GM12878 (cell line): Measurements from ENCODE around the gene WRAP73. TPM values are rescaled to one million over a fixed set of nuclear protein-coding genes. Genes with fewer than 3 reads are reported as not detected.

ENCODE experiments used
- ATAC-seq: fragments of 200-7000 bp; cut with Tn5 transposase; 3 replicates; pipeline ENCODE4 v1.9.1; 2020; ENCODE audit warnings: mild to moderate bottlenecking, moderate library complexity
- BruUV-seq: library from RNA; stranded (reverse); fragments of 400-500 nt; replicated peaks from 2 replicates; lab custom pipeline; 2021; lab: Mats Ljungman, UMichigan
- CTCF ChIA-PET: fragments of 300-600 bp; sonication (Branson Sonifier 250); formaldehyde crosslinking; extraction: SDS; loops from one replicate; lab custom pipeline; 2021; ENCODE audit warnings: inconsistent platforms; lab: Yijun Ruan, JAX
- POLR2A ChIA-PET: fragments of 350-600 bp; formaldehyde crosslinking; extraction: SDS; loops from one replicate; lab custom pipeline; 2021; ENCODE audit warnings: inconsistent platforms; lab: Charles Lee
- RAD21 ChIA-PET: fragments of 300-600 bp; sonication (Branson Sonifier 250); formaldehyde crosslinking; loops from one replicate; lab custom pipeline; 2023; ENCODE audit warnings: antibody characterized with exemption; ENCODE audit not compliant: unreplicated experiment; lab: Charles Lee
- SMC1A ChIA-PET: fragments of 300-600 bp; sonication (Branson Sonifier 250); formaldehyde crosslinking; loops from one replicate; lab custom pipeline; 2023; ENCODE audit not compliant: unreplicated experiment, uncharacterized antibody; lab: Charles Lee
- DNase-seq: peaks from one replicate; pipeline ENCODE4 v3.0.0-alpha.2; 2011; ENCODE audit warnings: low read depth, low spot score
- FAIRE-seq: peaks from 3 replicates; lab custom pipeline; 2011; peaks lifted over from hg19 to GRCh38; lab: Jason Lieb, UNC
- H2AFZ ChIP-seq: 2 replicates; pipeline ENCODE4 v1.6.0; 2011; ENCODE audit warnings: low read depth, low read length, control low read depth; ENCODE audit not compliant: control insufficient read depth
- H3K27ac ChIP-seq: 2 replicates; pipeline ENCODE4 v1.5.1; 2011; ENCODE audit warnings: control low read depth; ENCODE audit not compliant: control insufficient read depth, insufficient read depth
- H3K27me3 ChIP-seq, 2 experiments: replicated peaks in 1 of 2; 2 replicates each; pipeline versions ENCODE4 v1.6.0 to v1.6.1; 2011; ENCODE audit warnings: low read length in 1 of 2; ENCODE audit not compliant: control insufficient read depth in 2 of 2, insufficient read depth in 2 of 2
- H3K36me3 ChIP-seq, 2 experiments: 2 replicates each; pipeline ENCODE4 v1.5.1; 2011; ENCODE audit warnings: low read length in 1 of 2; ENCODE audit not compliant: control insufficient read depth in 2 of 2, insufficient read depth in 2 of 2
- H3K4me1 ChIP-seq: 2 replicates; pipeline ENCODE4 v1.6.1; 2011; ENCODE audit warnings: mild to moderate bottlenecking, low read length, moderate library complexity, mixed read lengths; ENCODE audit not compliant: control insufficient read depth, insufficient read depth
- H3K4me2 ChIP-seq: 2 replicates; pipeline ENCODE4 v1.6.0; 2011; ENCODE audit warnings: control low read depth; ENCODE audit not compliant: control insufficient read depth, insufficient read depth
- H3K4me3 ChIP-seq: fragments of 200-600 bp; sonication (generic); 2 replicates; pipeline ENCODE4 v1.5.1; 2016
- H3K79me2 ChIP-seq: 2 replicates; pipeline ENCODE4 v1.6.0; 2011; ENCODE audit warnings: low read length; ENCODE audit not compliant: control insufficient read depth, insufficient read depth
- H3K9ac ChIP-seq: 2 replicates; pipeline ENCODE4 v1.8.0; 2011; ENCODE audit warnings: low read length, control low read depth, mixed read lengths; ENCODE audit not compliant: control insufficient read depth, insufficient read depth
- H3K9me3 ChIP-seq: replicated peaks from 3 replicates; pipeline ENCODE4 v1.5.1; 2011; ENCODE audit warnings: mild to moderate bottlenecking, low read length; ENCODE audit not compliant: control insufficient read depth, insufficient read depth
- H4K20me1 ChIP-seq: 2 replicates; pipeline ENCODE4 v1.6.0; 2011; ENCODE audit not compliant: control insufficient read depth, insufficient read depth
- CBX5 ChIP-seq: sonication (generic); IDR thresholded peaks from 2 replicates; pipeline ENCODE4 v1.6.1; 2016; ENCODE audit warnings: low read depth, moderate library complexity, mild to moderate bottlenecking, inconsistent platforms
- CUX1 ChIP-seq: IDR thresholded peaks from 2 replicates; pipeline ENCODE4 v1.6.1; 2012; ENCODE audit warnings: improper control_type of control experiment, low read depth, low read length; ENCODE audit not compliant: insufficient replicate concordance
- EZH2 ChIP-seq: IDR thresholded peaks from 2 replicates; pipeline ENCODE4 v1.6.1; 2012; ENCODE audit warnings: low read depth, mild to moderate bottlenecking, control low read depth, inconsistent platforms, low read length, borderline replicate concordance; ENCODE audit not compliant: control insufficient read depth
- HDAC2 ChIP-seq: fragments of 200-600 bp; sonication (generic); IDR thresholded peaks from 2 replicates; pipeline ENCODE4 v1.6.1; 2017
- IKZF1 ChIP-seq: fragments of 450-650 bp; conservative IDR thresholded peaks from 2 replicates; pipeline ENCODE4 v1.6.1; 2017; ENCODE audit warnings: antibody characterized with exemption, mild to moderate bottlenecking
- IRF4 ChIP-seq: IDR thresholded peaks from 2 replicates; pipeline ENCODE4 v1.6.1; 2011; ENCODE audit warnings: low read depth, low read length
- NBN ChIP-seq: fragments of 450-650 bp; IDR thresholded peaks from 2 replicates; pipeline ENCODE4 v1.6.1; 2016
- RB1 ChIP-seq: fragments of 450-650 bp; formaldehyde crosslinking; IDR thresholded peaks from 2 replicates; pipeline ENCODE4 v1.6.1; 2017; ENCODE audit warnings: mild to moderate bottlenecking, borderline replicate concordance
- SIN3A ChIP-seq: IDR thresholded peaks from 2 replicates; pipeline ENCODE4 v1.6.1; 2012; ENCODE audit warnings: low read depth, low read length, improper control_type of control experiment
- SRF ChIP-seq, 2 experiments: IDR thresholded peaks; 2 replicates each; pipeline ENCODE4 v1.6.1; 2011; ENCODE audit warnings: low read depth in 2 of 2, low read length in 2 of 2, mild to moderate bottlenecking in 1 of 2, moderate library complexity in 1 of 2
- TCF3 ChIP-seq: IDR thresholded peaks from 2 replicates; pipeline ENCODE4 v1.6.1; 2012; ENCODE audit warnings: low read depth, mild to moderate bottlenecking, low read length, borderline replicate concordance; ENCODE audit not compliant: insufficient read depth
- WGBS: methylation state at CpG from one replicate; pipeline ENCODE4 v1.1.6; 2016; ENCODE audit warnings: low lambda C conversion rate; ENCODE audit not compliant: insufficient replicate concordance, insufficient coverage; ENCODE audit errors: missing lambda C conversion rate; 5-methylcytosine and 5-hydroxymethylcytosine counted together
- in situ Hi-C: fragments of 300-500 bp; cut with MboI; formaldehyde crosslinking; loops from 9 replicates; pipeline ENCODE4 v1.14.3; 2018; ENCODE audit warnings: mixed read lengths
- intact Hi-C: fragments of 100-400 bp; cut with micrococcal nuclease; formaldehyde crosslinking; loops from one replicate; pipeline ENCODE4 v1.14.2; 2022; ENCODE audit not compliant: unreplicated experiment
- polyA plus RNA-seq, 11 experiments: library from polyadenylated mRNA; depleted of rRNA in 4 of 11; unstranded in 6 of 11; stranded (reverse) in 5 of 11; fragments of >200 nt; fragmentation: Nextera tagmentation in 4 of 11; fragmentation: Illumina TruSeq in 1 of 11; extraction: Ambion mirVana in 4 of 11; extraction: Trizol in 1 of 11; gene quantifications; 1 replicate in 1 of 11; 2 replicates in 10 of 11; pipeline versions ENCODE4 v1.2.1 to v1.2.3, GENCODE V29; 2011 to 2016; ENCODE audit warnings: inconsistent platforms in 2 of 11, missing spikeins in 2 of 11, low read depth in 1 of 11
- total RNA-seq, 4 experiments: library from RNA; depleted of rRNA in 3 of 4; stranded (reverse); fragments of >200 nt in 3 of 4; fragmentation: Illumina TruSeq in 1 of 4; extraction: Trizol in 1 of 4; gene quantifications; 2 replicates each; pipeline versions ENCODE4 v1.2.1 to v1.2.3, GENCODE V29; 2013 to 2021
- TF ChIP-seq, protein P1 (sequence below): fragments of 450-650 bp; IDR thresholded peaks from 2 replicates; pipeline ENCODE4 v1.6.1; 2018; ENCODE audit warnings: borderline replicate concordance, mild to moderate bottlenecking; ENCODE audit not compliant: partially characterized antibody
- TF ChIP-seq, protein P2 (sequence below): fragments of 450-650 bp; IDR thresholded peaks from 2 replicates; pipeline ENCODE4 v1.6.1; 2018; ENCODE audit warnings: mild to moderate bottlenecking, low read depth, moderate library complexity; ENCODE audit not compliant: partially characterized antibody

WRAP73 gene
- total and polyA plus RNA-seq, 10 of the 15 experiments (the other 5 are each of a cell fraction or from before 2014, with no cell fraction given) = 3.2 to 65.8 (median 48.0) TPM

DNA sequence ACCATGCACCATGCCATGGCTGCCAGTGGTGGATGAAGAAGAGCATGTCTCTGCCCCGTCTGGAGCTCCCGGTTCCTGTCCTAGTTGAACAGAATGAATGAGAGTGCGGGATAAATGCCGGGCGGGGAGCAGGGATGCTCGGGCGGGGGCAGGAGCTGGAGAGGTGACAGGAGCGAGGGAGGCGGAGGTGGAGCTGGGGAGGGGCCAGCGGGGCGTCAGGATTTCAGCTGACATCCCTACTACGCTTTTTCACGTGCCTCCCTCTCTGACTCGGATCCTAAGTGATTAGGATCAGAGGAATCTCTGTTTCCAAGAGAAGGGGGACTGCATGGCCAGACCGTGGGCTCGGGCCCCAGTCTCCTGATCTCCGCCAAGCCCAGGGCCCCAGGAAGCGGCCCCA lies 49.7 kb upstream of the WRAP73 start:
- Histone ChIP-seq H3K79me2 (no peaks in the 10 kb centered on the region), H3K27me3 (no peaks in the 10 kb centered on the region), H3K9ac (no peak overlapping the region), H2AFZ (no peak overlapping the region), H3K36me3 (peaks cover 0 to 12% of the 10 kb centered on the region in 2 experiments; a peak in 3 of 4 replicates), H3K4me2 (no peak overlapping the region), H3K4me1 (no peaks in the 10 kb centered on the region), H3K4me3 (no peak overlapping the region), H3K9me3 (no peaks in the 10 kb centered on the region), H3K27ac (no peak overlapping the region), H4K20me1 (no peaks in the 10 kb centered on the region)
- 72% methylated on average over 6 of the region's 18 CpGs for WGBS
- no peak for FAIRE-seq
- DNase-seq = no peak
- in situ Hi-C loops (no loop called here), intact Hi-C loops (no loop called here)
- RAD21 ChIA-PET = no interaction called here
- no peak for ATAC-seq
- CTCF ChIA-PET = no interaction called here
- BruUV-seq = no TSS peak
- SMC1A ChIA-PET = no interaction called here
- TF ChIP-seq, protein P1, sequence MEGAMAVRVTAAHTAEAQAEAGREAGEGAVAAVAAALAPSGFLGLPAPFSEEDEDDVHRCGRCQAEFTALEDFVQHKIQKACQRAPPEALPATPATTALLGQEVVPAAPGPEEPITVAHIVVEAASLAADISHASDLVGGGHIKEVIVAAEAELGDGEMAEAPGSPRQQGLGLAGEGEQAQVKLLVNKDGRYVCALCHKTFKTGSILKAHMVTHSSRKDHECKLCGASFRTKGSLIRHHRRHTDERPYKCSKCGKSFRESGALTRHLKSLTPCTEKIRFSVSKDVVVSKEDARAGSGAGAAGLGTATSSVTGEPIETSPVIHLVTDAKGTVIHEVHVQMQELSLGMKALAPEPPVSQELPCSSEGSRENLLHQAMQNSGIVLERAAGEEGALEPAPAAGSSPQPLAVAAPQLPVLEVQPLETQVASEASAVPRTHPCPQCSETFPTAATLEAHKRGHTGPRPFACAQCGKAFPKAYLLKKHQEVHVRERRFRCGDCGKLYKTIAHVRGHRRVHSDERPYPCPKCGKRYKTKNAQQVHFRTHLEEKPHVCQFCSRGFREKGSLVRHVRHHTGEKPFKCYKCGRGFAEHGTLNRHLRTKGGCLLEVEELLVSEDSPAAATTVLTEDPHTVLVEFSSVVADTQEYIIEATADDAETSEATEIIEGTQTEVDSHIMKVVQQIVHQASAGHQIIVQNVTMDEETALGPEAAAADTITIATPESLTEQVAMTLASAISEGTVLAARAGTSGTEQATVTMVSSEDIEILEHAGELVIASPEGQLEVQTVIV = no peak
- no peak for TF ChIP-seq HDAC2
- no peak for TF ChIP-seq IRF4
- no peak for TF ChIP-seq SRF (IDR thresholded peaks at IDR 0.05; ENCODE audit: low read depth in 2 of 2, low read length in 2 of 2)
- no peak for TF ChIP-seq NBN
- TF ChIP-seq IKZF1 = no peak
- TF ChIP-seq RB1 = no peak
- no peak for TF ChIP-seq SIN3A
- TF ChIP-seq EZH2 = no peak
- no peak for TF ChIP-seq CUX1
- TF ChIP-seq CBX5 = no peak
- TF ChIP-seq, protein P2, sequence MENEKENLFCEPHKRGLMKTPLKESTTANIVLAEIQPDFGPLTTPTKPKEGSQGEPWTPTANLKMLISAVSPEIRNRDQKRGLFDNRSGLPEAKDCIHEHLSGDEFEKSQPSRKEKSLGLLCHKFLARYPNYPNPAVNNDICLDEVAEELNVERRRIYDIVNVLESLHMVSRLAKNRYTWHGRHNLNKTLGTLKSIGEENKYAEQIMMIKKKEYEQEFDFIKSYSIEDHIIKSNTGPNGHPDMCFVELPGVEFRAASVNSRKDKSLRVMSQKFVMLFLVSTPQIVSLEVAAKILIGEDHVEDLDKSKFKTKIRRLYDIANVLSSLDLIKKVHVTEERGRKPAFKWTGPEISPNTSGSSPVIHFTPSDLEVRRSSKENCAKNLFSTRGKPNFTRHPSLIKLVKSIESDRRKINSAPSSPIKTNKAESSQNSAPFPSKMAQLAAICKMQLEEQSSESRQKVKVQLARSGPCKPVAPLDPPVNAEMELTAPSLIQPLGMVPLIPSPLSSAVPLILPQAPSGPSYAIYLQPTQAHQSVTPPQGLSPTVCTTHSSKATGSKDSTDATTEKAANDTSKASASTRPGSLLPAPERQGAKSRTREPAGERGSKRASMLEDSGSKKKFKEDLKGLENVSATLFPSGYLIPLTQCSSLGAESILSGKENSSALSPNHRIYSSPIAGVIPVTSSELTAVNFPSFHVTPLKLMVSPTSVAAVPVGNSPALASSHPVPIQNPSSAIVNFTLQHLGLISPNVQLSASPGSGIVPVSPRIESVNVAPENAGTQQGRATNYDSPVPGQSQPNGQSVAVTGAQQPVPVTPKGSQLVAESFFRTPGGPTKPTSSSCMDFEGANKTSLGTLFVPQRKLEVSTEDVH = no peak
- no peak for TF ChIP-seq TCF3
- TF ChIP-seq, all 136 proteins: peak for 0
- POLR2A ChIA-PET = interaction anchor here (0.5 kb wide), 1 partner anchor 74 kb away, joined by 3 read pairs; no protein-coding TSS in a partner anchor
